Retina (tissue), 1 donor: ENCODE results near the gene RELN.
"Not testable (repeated sequence)": the region's sequence is repeated elsewhere in the genome, so short reads cannot be mapped to it uniquely, and the experiment has no call there.

Source experiments
- DNase-seq: peaks from one replicate; pipeline ENCODE4 v3.0.0-alpha.2; 2016

RELN gene

DNA sequence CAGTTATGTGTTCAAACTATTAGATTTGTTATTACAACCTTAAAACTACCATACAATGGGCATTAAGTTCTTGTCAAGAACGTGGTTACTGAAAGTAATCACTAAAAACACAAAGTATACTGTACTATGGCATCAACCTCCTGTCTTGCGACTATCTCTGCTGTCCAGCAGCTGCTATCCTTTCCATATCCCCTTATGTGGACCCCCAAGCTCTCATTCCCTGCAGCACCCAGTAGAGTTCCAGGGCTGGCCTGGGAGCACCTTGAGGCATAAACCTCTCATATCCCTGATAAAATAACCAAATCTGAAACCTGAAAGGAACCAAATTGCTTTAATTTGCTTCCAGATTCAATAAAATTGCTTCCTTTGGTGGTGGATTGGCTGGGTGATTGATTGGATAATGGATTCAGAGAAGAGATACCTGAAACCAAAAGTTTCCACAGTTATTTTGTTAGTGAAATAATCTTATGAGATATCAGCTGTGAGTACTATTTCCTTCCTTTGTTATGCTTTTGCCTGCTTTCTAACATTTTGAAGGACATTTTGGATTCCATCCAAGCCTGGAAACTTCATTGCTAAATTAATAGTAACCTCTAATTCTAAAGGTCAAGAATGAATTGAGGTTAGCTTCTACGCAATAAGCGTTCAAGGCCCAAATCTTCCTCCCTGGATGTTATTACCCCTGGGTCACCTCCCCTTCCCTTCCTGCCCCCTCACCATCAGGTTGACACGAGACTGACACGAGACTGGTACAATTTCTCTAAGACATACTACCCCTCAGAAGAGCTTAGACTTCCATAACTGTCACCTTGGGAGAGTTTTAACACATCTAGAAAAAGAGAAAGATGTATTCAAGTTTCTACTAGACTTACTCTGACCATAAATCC is 48.8 kb downstream of the RELN start:
- no peak for DNase-seq

- no peak for DNase-seq
Observed at GRCh38 chr7:103937680-103938079, 51.8 kb downstream of the RELN start.

DNA sequence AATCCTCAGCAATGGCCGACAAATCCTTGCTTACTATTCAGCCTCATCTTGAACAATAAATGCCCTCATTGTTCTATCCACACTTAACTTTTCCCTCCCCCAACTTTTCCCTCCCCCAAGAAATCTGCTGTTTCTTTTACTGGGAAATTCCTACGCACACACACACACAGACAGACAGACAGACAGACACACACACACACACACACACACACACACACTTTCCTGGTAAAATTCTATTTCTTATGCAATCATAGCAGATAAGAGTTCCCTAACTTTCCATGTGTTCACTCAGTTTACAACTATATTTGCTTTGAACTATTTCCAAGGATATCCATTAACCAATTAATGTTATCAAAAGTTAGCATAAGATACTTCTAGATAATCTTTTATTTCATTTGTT is 52.9 kb downstream of the RELN start:
- DNase-seq = no peak

DNA sequence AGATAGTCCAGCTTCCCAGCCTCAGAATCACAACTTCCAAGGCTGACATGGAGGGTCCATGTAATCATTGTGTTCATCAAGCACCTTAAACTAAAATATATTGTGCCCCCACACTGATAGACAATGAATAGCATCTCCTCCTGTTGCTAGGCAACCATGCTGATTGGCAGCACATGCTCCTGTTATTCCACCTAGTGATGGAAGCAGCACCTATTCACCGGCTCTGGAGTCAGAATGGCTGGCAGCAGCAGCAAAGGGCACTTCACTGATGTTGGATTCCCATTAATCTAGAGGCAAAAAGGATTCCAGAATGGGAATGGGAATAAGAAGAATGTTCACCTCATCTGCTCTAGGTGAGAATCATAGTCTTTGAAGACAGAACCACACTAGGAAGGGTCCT is 55.0 kb downstream of the RELN start:
- no peak for DNase-seq

DNA sequence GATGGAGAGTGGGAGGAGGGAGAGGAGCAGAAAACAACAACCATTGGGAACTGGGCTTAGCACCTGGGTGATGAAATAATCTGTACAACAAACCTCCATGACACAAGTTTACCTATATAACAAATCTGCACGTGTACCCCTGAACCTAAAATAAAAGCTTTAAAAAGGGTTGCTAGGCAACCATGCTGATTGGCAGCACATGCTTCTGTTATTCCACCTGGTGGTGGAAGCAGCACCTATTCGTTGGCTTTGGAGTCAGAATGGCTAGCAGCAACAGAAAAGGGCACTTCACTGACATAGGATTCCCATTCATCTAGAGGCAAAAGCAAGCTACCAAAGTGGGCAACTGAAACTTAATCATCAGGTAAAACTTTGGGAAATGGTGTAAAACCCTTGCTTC is 57.1 kb downstream of the RELN start:
- no peak for DNase-seq

DNA sequence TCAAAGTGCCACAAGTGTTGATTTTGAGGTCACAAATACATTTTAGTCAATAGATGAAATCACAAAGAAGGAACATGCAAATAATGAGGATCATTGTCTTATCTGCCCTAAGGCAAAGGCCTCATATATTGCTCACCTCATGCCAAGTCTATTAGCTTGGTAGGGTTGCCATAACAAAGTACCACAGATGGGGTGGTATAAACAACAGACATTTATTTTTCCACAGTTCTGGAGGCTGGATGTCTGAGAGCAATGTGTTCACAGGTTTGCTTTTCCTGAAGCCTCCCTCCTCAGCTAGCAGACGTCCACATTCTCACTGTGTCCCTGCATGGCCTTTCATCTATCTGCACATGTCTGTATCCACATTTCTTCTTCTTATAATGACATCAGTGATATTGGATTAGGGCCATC is 59.6 kb downstream of the RELN start:
- no peak for DNase-seq

DNA sequence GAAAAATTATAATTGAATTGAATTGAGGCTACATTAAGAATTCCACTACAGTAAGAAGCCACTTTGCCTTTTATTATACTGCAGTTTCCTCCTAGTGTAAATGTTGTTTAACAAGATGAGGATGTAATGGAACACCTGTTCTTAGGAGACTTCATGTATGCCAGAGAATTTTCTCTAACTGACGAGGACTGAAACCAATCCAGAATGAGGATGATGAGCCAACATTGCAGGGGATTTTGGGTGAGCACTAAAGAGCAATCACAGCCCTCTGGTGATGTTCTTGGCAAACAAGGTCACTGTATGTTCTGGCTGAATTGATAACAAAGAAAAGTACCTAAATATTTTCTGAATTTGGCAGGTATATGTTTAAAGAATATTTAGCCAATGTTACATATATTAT is 60.9 kb downstream of the RELN start:
- DNase-seq = no peak

- DNase-seq = peak; percentile 37
Observed at GRCh38 chr7:103924184-103924583, 65.3 kb downstream of the RELN start.

DNA sequence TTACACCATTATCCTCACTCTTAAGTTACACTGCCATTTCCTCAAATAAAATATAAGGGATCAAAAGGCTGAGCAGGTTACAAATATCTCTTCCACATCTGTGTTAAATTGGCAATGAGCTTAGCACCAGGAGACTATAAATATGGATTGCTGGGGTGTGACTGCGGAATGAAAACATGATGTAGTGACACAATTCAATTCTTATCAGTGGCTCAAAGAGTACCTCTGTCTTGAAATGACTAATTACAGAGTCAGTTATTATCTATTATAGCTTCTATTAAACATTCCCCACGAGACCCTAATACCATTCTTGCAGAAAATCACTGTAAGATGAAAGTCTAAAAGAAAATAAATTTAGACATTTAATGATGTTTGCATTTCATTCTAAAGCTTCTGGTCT is 67.1 kb downstream of the RELN start:
- DNase-seq = no peak

- DNase-seq = no peak
Observed at GRCh38 chr7:103921692-103922091, 67.8 kb downstream of the RELN start.

DNA sequence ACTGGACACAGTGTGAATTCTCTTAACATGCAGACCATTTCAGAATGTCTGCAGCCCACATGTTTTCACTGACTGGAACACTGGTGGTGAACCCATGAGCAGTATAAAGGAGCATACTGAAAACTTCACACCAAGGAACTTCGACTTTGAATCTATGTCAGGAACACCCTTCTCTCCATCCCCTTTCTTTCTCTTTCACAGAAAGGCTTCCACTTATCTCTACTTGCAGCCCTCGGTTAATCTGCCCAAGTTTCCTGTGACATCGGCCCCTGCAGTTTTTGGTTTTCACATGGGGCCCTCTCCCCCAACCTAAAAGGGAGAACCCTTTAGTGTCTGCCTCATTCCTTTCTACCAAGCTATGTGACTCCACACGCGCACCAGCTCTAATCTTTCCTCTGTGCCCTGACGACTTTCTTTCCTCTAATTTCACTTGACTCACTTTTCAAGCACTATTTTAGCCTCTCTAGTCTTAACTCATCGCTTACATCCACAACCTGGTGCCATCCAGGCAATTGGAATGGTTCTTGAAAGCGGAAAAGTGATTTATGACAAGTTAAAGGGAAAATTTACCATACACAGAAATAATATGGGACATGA is 70.1 kb downstream of the RELN start:
- no peak for DNase-seq

- DNase-seq = no peak
Observed at GRCh38 chr7:103918631-103919271, 70.7 kb downstream of the RELN start.

- DNase-seq = no peak
Observed at GRCh38 chr7:103915680-103916357, 73.6 kb downstream of the RELN start.

GRCh38 chr7:103914147-103914899 is 75.1 kb downstream of the RELN start:
- DNase-seq = no peak

DNA sequence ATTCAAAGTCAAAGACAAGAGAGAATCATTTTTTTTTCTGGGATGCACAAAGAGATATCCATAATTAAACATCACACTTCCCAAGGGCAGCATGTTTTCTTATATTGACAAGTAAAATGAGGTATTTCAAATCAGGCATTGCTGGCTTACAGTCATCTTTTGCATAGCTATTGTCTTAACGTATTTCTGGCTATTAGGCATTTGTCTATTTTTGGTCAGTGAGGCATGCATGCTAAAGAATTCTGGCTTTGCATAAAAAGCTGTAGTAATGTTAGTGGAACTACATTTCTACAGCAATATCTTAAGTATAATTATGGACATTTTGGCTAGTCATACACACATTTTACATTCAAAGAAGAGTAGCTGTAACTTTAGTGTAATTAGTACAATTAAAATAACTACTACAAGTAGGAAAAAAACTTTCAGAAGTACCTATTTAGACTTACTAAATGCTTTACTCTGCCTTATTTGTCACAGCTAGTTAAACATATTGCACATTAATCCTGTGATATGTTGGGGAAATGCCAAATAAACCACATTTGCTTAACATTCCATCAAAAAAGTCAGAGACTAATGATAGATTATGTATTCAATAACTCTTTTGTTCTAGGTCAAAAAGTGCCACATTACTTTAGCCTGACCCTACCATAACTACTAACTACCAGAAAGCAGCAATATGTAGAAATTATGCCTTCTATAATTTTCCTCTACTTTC is 76.4 kb downstream of the RELN start:
- DNase-seq = no peak

DNA sequence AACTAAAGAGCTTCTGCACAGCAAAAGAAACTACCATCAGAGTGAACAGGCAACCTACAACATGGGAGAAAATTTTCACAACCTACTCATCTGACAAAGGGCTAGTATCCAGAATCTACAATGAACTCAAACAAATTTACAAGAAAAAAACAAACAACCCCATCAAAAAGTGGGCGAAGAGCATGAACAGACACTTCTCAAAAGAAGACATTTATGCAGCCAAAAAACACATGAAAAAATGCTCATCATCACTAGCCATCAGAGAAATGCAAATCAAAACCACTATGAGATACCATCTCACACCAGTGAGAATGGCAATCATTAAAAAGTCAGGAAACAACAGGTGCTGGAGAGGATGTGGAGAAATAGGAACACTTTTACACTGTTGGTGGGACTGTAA is 78.4 kb downstream of the RELN start:
- DNase-seq = not testable (repeated sequence)

DNA sequence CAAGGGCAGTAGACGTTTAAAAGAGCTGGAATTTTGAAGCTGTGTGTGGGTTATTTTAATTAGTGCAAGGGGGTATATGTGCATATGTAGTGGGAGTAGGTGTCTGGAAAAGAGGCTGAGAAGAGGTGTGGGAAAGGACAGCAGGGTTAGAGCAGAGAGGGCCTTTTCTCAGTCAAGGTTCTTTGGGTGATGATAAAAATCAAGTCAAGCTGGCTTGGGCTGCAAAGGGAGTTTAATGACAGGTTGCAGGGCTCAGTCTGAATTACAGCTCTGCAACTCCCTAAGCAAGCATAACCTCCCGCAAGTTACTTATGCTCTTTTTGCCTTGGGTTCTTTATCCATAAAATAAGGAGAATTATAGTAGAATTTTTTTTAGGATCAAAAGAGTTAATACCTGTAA is 83.5 kb downstream of the RELN start:
- DNase-seq = no peak

DNA sequence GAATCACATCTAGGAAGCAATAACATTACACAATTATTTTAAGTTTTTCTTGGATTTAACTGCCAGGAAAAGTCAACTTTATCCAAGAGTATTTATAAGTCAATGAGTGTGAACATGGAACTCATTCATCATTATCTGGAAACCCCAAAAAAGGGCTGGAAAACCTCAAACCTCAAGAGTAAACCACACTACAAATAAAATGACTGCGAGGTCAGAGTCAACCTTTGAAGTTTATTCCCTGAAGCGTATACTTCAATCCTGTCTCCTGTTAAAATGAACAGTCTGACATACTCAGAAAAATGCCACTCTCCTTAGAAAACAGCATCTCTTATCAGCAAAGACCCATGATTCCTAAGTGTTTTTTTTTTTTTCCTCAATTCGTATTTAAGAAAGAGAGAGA is 86.5 kb downstream of the RELN start:
- no peak for DNase-seq

- DNase-seq = not testable (repeated sequence)
Observed at GRCh38 chr7:103896826-103897225, 92.6 kb downstream of the RELN start.

DNA sequence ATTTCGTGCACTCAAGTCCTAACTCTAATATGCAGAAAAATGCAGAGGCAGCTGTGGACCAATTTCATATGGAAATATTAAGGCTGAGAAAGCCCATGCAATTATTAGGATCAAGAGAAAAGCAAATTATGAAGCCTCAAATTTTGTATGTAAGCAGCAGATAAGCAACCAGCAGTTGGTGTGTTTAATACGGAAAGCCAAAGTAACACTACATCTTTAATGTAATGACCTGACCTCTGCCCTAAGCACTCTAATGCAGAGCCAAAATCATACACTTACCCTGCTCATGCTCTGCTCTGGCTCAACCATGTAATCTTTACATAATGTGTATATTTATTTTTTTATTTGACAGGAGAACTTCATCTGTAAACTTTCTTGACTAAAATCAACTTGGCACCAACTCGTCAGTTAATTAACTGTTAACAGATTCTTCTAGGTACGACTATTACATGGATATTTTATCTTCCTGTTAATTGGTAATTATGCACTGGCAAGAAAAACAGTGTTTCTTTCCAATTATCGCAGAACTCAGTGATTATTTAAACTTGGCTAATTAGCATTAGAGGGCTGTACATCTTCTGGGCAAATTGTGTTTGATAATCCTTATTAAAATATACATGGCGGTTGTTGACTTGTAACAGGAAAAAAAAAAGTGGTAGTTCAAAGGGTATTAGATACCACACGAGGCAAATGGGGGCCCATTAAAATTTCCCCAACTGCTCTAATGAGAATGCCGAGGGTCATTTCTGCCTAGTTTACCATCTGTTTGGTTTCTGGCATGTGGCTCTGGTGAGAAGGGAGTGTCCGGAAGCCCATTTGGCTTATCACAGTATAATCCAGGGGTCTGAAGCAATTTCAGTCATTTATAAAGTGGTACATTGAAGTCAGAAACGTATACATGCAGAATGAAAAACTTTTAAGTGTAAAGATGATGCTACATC is 94.5 kb downstream of the RELN start:
- DNase-seq = no peak

DNA sequence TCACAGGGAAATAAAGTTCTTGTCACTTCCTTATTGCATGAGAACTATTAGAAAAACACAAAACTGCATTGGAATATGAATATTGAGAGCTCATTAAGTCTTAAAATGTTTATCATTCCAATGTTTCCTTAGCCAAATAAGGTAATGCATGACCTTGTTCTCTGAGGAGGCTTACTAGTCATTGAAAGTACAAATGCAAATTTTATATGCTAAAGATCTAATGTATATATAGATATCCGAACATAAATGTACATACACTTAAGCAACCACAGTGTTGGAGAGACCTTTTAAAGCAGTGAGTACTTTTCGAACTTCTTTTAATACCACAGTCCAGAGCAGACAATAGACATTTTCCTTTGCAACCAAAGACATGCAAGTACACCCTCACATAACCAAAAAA is 96.1 kb downstream of the RELN start:
- DNase-seq = no peak
